Ovary (tissue), 9 donors: ENCODE results near the gene TMEM219. TPM values are rescaled to one million over a fixed set of nuclear protein-coding genes. Genes with fewer than 3 reads are reported as not detected.

Source experiments
- DNase-seq, 5 donors: peaks; one replicate each; pipeline ENCODE4 v3.0.0-alpha.2; 2019 to 2020
- H3K27ac ChIP-seq, 2 donors: fragments of 200-600 bp; one replicate each; pipeline versions ENCODE4 v1.5.1 to v1.8.0; 2019 to 2022
- H3K27me3 ChIP-seq: fragments of 200-600 bp; one replicate; pipeline ENCODE4 v1.8.0; 2022
- H3K36me3 ChIP-seq: fragments of 200-600 bp; sonication (generic); one replicate; pipeline ENCODE4 v1.5.1; 2019
- H3K4me1 ChIP-seq: one replicate; pipeline ENCODE4 v1.8.1; 2013; ENCODE audit warnings: mild to moderate bottlenecking, moderate library complexity; ENCODE audit not compliant: insufficient read depth
- H3K4me3 ChIP-seq: fragments of 200-600 bp; sonication (generic); one replicate; pipeline ENCODE4 v1.5.1; 2017
- H3K9me3 ChIP-seq, 2 donors: fragments of 200-600 bp in 1 of 2; sonication (generic) in 1 of 2; one replicate each; pipeline versions ENCODE4 v1.5.1 to v1.8.1; 2013 to 2019; ENCODE audit warnings: mild to moderate bottlenecking in 1 of 2, moderate library complexity in 1 of 2
- EP300 ChIP-seq: sonication (generic); formaldehyde crosslinking; IDR thresholded peaks from one replicate; pipeline ENCODE4 v1.6.1; 2017; ENCODE audit warnings: antibody characterized with exemption
- POLR2A ChIP-seq: fragments of 450-650 bp; IDR thresholded peaks from one replicate; pipeline ENCODE4 v1.6.1; 2017; ENCODE audit warnings: antibody characterized with exemption, mild to moderate bottlenecking, moderate library complexity
- WGBS, 3 donors: extraction: QIAGEN DNeasy Blood & Tissue Kit in 1 of 3; methylation state at CpG; one replicate each; pipeline versions ENCODE4 v1.1.5 to v1.1.7; 2013 to 2017; 5-methylcytosine and 5-hydroxymethylcytosine counted together
- intact Hi-C, 4 donors: fragments of 100-400 bp; cut with DNase I; formaldehyde crosslinking; loops; one replicate each; pipeline versions ENCODE4 v1.11.0 to v1.15.1; 2022 to 2023
- polyA plus RNA-seq, 2 donors: library from polyadenylated mRNA; stranded (reverse); fragments of 200-250 nt in 1 of 2; fragments of 350-450 nt in 1 of 2; fragmentation: Illumina TruSeq in 1 of 2; extraction: RNeasy Lipid Tissue Mini Kit (QIAGEN cat#74804) in 1 of 2; gene quantifications; one replicate each; pipeline ENCODE4 v1.2.3, GENCODE V29; 2013 to 2014
- total RNA-seq, 7 donors: library from RNA; depleted of rRNA in 2 of 7; stranded (reverse); fragments of >200 nt in 2 of 7; fragmentation: NEBNext Ultra II Directional in 3 of 7; extraction: Animal tissue kit (Norgen Biotek cat#: 25700) in 3 of 7; gene quantifications; one replicate each; pipeline versions ENCODE4 v1.1.0 to v1.2.4, GENCODE V29; 2016 to 2023
- TF ChIP-seq, protein P1 (sequence below), 3 donors: fragments of 450-650 bp in 2 of 3; fragments of 200-600 bp in 1 of 3; IDR thresholded peaks; one replicate each; pipeline versions ENCODE4 v1.5.1 to v1.8.0; 2016 to 2022; ENCODE audit warnings: antibody characterized with exemption in 3 of 3, mild to moderate bottlenecking in 1 of 3
- donor health status: DM: no; HTN: no; CAD: no; lungs with moderate emphysema.
- donor health status: DM: no; HTN: no; CAD: no.
- donor health status: Bipolar disorder and iron deficiency.
- donor health status: DM: yes; HTN: yes; CAD: no.
- donor health status: DM: no; HTN: no; CAD: no.
- donor health status: DM: yes; HTN: yes; CAD: no.

The TMEM219 gene
- total and polyA plus RNA-seq, 9 donors, result 81.3 to 143 (median 87.4) TPM

DNA sequence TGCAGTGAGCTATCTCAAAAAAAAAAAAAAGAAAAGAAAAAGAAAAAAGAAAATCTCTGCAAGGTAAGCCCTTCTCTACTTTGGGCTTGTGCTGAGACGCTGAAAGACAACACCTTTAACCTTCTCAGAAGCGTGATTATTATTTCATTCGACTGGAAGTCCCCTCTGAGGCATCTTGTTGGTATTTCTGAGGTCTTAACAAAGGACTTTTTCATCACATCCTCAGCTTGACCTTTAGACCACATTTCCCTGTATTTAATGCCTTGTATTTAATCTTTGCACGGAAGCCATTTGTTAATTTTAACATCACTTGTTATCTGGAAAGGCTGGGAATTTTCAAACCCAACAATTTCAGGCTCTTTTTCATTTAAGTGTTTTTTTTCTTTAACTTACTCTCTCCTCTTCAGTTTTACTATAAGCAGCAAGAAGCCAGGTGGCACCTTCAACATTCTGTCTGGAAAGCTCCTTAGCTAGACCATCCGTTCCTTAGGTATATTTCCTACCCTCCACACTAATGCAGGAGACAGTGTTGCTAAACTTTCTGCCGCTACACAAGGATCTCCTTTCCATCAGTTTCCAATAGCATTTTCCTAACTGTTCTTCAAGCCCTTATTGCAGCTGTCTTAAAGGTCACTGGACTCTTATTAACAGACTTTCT, 46.2 kb upstream of the TMEM219 start:
- DNase-seq, result no peak
- no peaks in the 10 kb centered on the region for H3K36me3 ChIP-seq
- 83 to 88% (median 85%) methylated on average over 6 of the region's 6 CpGs for WGBS, 3 donors
- H3K4me3 ChIP-seq, result no peak overlapping the region
- no peak overlapping the region for H3K27ac ChIP-seq
- H3K4me1 ChIP-seq, result no peaks in the 10 kb centered on the region
- no peaks in the 10 kb centered on the region for H3K9me3 ChIP-seq
- no peak for TF ChIP-seq EP300
- no peak for TF ChIP-seq POLR2A
- TF ChIP-seq, protein P1, sequence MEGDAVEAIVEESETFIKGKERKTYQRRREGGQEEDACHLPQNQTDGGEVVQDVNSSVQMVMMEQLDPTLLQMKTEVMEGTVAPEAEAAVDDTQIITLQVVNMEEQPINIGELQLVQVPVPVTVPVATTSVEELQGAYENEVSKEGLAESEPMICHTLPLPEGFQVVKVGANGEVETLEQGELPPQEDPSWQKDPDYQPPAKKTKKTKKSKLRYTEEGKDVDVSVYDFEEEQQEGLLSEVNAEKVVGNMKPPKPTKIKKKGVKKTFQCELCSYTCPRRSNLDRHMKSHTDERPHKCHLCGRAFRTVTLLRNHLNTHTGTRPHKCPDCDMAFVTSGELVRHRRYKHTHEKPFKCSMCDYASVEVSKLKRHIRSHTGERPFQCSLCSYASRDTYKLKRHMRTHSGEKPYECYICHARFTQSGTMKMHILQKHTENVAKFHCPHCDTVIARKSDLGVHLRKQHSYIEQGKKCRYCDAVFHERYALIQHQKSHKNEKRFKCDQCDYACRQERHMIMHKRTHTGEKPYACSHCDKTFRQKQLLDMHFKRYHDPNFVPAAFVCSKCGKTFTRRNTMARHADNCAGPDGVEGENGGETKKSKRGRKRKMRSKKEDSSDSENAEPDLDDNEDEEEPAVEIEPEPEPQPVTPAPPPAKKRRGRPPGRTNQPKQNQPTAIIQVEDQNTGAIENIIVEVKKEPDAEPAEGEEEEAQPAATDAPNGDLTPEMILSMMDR (IDR thresholded peaks at IDR 0.05), result no peak
- intact Hi-C loops, result no loop called here
- no peaks in the 10 kb centered on the region for H3K27me3 ChIP-seq

DNA sequence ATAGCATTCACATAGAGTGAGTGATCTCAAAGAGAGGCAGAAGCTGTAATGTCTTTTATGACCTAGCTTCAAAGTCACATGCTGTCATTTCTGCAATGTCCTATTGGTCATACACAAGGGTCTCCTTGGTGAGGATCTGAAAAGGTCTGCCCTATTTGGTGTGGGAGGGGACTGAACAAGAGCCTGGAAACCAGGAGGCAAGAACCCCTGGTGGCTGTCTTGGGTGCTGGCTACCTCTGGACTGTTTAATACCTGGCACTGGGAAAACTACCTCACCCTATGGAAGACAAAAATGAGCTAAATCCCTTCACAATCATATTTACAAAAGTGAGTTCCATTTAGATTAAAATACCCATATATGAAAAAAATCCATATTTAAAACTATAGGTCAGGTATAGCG, 44.9 kb upstream of the TMEM219 start:
- no peaks in the 10 kb centered on the region for H3K27me3 ChIP-seq
- H3K4me1 ChIP-seq, result no peaks in the 10 kb centered on the region
- no peak overlapping the region for H3K27ac ChIP-seq
- 94 to 98% (median 97%) methylated on average over 1 of the region's 1 CpG for WGBS, 3 donors
- no peaks in the 10 kb centered on the region for H3K36me3 ChIP-seq
- intact Hi-C loops, result no loop called here
- H3K4me3 ChIP-seq, result no peak overlapping the region
- H3K9me3 ChIP-seq, result no peaks in the 10 kb centered on the region
- TF ChIP-seq POLR2A (no peak), EP300 (no peak)
- TF ChIP-seq, protein P1 (IDR thresholded peaks at IDR 0.05), result no peak
- peak in 1 of 5 donors; percentile 1 for DNase-seq

DNA sequence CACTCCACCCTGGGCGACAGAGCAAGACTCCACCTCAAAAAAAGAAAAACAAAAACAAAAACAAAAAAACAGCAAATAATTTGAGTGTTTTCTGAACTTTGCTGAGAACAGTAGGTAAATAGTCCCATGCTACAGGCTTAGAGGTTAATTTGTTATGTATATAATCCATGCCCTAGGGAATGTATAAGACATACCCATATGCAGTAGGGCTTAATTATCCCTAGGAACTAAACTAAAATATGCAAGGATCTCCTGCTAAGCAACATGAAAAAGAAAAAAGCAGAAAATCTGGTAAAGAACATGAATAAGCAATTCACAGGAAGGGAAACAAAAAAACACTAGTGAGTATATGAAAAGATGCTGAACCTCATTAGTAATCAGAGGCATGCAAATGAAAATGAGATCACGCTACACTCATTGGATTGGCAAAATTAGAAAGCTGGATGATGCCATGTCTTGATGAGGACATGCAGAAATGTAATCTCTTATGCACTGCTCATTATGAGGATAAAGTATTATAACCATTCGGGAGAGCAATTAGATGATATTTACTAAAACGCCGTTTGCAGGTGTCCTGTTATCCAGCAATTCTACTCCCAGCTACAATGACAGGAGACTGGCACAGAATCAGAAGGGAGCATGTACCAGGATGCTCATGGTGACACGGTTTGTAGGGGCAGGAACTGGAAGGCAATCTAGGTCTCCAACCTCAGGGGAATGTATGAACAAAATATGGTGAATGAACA, 41.4 kb upstream of the TMEM219 start:
- no peak overlapping the region for H3K4me3 ChIP-seq
- no peaks in the 10 kb centered on the region for H3K9me3 ChIP-seq
- 69 to 78% (median 73%) methylated on average over 6 of the region's 6 CpGs for WGBS, 3 donors
- peaks cover 6% of the 10 kb centered on the region for H3K4me1 ChIP-seq
- no peaks in the 10 kb centered on the region for H3K27me3 ChIP-seq
- intact Hi-C loops, result loop anchor here in 1 of 4 donors (10.0 kb wide), 1 partner anchor 84 kb away; no protein-coding TSS in a partner anchor
- no peak for DNase-seq
- H3K36me3 ChIP-seq, result no peaks in the 10 kb centered on the region
- no peak overlapping the region for H3K27ac ChIP-seq
- TF ChIP-seq, protein P1 (IDR thresholded peaks at IDR 0.05), result no peak
- TF ChIP-seq EP300 (no peak), POLR2A (no peak)

DNA sequence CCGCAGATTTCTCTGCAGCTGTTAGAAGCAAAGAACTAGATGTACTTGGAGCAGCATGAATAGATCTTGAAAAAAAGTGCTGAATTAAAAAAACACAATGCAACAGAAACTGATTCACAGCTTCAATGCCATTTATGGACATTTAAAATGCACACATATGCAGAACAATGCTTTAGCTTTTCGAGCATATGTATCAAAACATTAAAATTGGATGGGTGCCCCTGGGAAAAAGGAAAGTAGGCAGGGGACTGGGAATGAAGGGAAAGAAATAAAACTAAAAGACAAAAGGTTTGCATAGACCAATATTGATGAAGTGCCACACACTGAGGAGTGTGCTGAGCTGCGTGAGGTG, 40.9 kb upstream of the TMEM219 start:
- no peak overlapping the region for H3K27ac ChIP-seq
- no peaks in the 10 kb centered on the region for H3K36me3 ChIP-seq
- no peaks in the 10 kb centered on the region for H3K27me3 ChIP-seq
- H3K4me3 ChIP-seq, result no peak overlapping the region
- 53 to 56% (median 55%) methylated on average over 3 of the region's 3 CpGs for WGBS, 3 donors
- no peaks in the 10 kb centered on the region for H3K9me3 ChIP-seq
- no peak for DNase-seq
- intact Hi-C loops, result loop anchor here in 1 of 4 donors (10.0 kb wide), 1 partner anchor 84 kb away; no protein-coding TSS in a partner anchor
- H3K4me1 ChIP-seq, result peaks cover 6% of the 10 kb centered on the region
- TF ChIP-seq EP300 (no peak), POLR2A (no peak)
- TF ChIP-seq, protein P1 (IDR thresholded peaks at IDR 0.05), result no peak
